ENCODE measurements around the gene COL27A1. TPM values are rescaled to one million over a fixed set of nuclear protein-coding genes. Genes with fewer than 3 reads are reported as not detected.
A peak's percentile ranks its signal among the peaks of the same experiment; 100 is the strongest.

The COL27A1 gene
- total RNA-seq, 6 experiments from 2014 or later, result 22.2 to 24.1 (median 23.4) TPM

- Mint-ChIP-seq H3K9me3 (no peaks in the 10 kb centered on the region), H3K27ac (peak overlapping the region; percentile 63), H3K4me1 (ENCODE audit: low read depth) (peaks cover 79% of the 10 kb centered on the region), H3K4me3 (no peak overlapping the region), H3K36me3 (ENCODE audit: low read depth) (peaks cover 17% of the 10 kb centered on the region), H3K27me3 (ENCODE audit: insufficient read depth) (peaks cover 10% of the 10 kb centered on the region)
- TF ChIP-seq CTCF (IDR thresholded peaks at IDR 0.05), result no peak
- no peak for DNase-seq
Observed at GRCh38 chr9:114181607-114182409, 26.5 kb downstream of the COL27A1 start.

- Mint-ChIP-seq H3K27me3 (ENCODE audit: insufficient read depth) (peaks cover 9% of the 10 kb centered on the region; the same call in 1 of the 2 replicates), H3K4me3 (no peak overlapping the region), H3K4me1 (ENCODE audit: low read depth) (peaks cover 67% of the 10 kb centered on the region), H3K36me3 (ENCODE audit: low read depth) (peaks cover 29% of the 10 kb centered on the region), H3K9me3 (no peaks in the 10 kb centered on the region), H3K27ac (no peak overlapping the region)
- no peak for TF ChIP-seq CTCF (IDR thresholded peaks at IDR 0.05)
- no peak for DNase-seq
Observed at GRCh38 chr9:114183006-114183405, 27.7 kb downstream of the COL27A1 start.

- Mint-ChIP-seq H3K4me3 (no peak overlapping the region), H3K36me3 (ENCODE audit: low read depth) (peaks cover 37% of the 10 kb centered on the region), H3K9me3 (no peaks in the 10 kb centered on the region), H3K27ac (peak overlapping the region; percentile 72), H3K27me3 (ENCODE audit: insufficient read depth) (peaks cover 9% of the 10 kb centered on the region; the same call in 1 of the 2 replicates), H3K4me1 (ENCODE audit: low read depth) (peaks cover 56% of the 10 kb centered on the region)
- peak; percentile 73 for DNase-seq
- TF ChIP-seq CTCF (IDR thresholded peaks at IDR 0.05), result no peak
Observed at GRCh38 chr9:114184071-114184470, 28.7 kb downstream of the COL27A1 start.

GRCh38 chr9:114184866-114185265 is 29.5 kb downstream of the COL27A1 start:
- no peak overlapping the region for H3K4me3 Mint-ChIP-seq
- H3K27ac Mint-ChIP-seq, result no peak overlapping the region
- H3K36me3 Mint-ChIP-seq (ENCODE audit: low read depth), result peaks cover 36% of the 10 kb centered on the region
- no peak for TF ChIP-seq CTCF (IDR thresholded peaks at IDR 0.05)
- H3K9me3 Mint-ChIP-seq, result peaks cover 2% of the 10 kb centered on the region; the same call in 1 of the 2 replicates
- peaks cover 50% of the 10 kb centered on the region for H3K4me1 Mint-ChIP-seq (ENCODE audit: low read depth)
- H3K27me3 Mint-ChIP-seq (ENCODE audit: insufficient read depth), result peaks cover 9% of the 10 kb centered on the region; the same call in 1 of the 2 replicates
- DNase-seq, result no peak

GRCh38 chr9:114185570-114186490 is 30.5 kb downstream of the COL27A1 start:
- Mint-ChIP-seq H3K36me3 (ENCODE audit: low read depth) (peaks cover 45% of the 10 kb centered on the region), H3K9me3 (peaks cover 8% of the 10 kb centered on the region; the same call in 1 of the 2 replicates), H3K27ac (no peak overlapping the region), H3K27me3 (ENCODE audit: insufficient read depth) (peaks cover 9% of the 10 kb centered on the region; the same call in 1 of the 2 replicates), H3K4me1 (ENCODE audit: low read depth) (peaks cover 42% of the 10 kb centered on the region), H3K4me3 (no peak overlapping the region)
- no peak for TF ChIP-seq CTCF (IDR thresholded peaks at IDR 0.05)
- no peak for DNase-seq

All from HFFc6 (cell line).